HG02642 (cell line): Measurements from ENCODE around the gene CYP27A1.

Source experiments
- ATAC-seq: cut with Tn5 transposase; IDR thresholded peaks from one replicate; pipeline ENCODE4 v1.9.1; 2021; ENCODE audit warnings: mild to moderate bottlenecking; ENCODE audit not compliant: unreplicated experiment, poor library complexity

CYP27A1 gene

DNA sequence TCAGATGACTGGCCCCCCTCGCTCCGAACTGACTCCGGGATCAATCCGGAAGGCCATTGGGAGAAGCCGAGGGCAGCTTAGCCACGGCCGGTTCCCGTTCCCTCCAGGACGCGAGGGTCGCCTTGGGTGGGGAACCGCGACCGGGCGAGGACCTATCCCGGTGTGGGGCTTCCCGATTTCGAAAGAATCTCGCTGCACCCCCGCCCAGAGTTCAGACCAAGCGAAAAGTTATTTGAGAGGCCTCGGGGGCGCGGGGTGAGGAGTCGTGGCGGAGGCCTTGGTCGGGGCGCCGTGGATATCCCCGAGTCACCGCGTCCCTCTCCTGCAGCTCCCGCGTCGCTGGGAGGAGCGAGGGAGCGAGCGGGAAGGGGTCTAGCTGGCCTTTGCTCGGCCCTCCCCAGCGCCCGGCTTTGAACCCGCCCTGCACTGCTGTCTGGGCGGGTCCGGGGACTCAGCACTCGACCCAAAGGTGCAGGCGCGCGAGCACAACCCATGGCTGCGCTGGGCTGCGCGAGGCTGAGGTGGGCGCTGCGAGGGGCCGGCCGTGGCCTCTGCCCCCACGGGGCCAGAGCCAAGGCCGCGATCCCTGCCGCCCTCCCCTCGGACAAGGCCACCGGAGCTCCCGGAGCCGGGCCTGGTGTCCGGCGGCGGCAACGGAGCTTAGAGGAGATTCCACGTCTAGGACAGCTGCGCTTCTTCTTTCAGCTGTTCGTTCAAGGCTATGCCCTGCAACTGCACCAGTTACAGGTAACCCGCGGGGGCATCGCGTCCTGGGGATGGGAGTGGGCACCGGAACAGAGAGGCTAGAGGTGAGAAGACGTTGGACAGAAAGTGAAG, at the start of gene CYP27A1:
Gene CYP27A1 (plus strand): TSS at position 457 of the 837 bp plus-strand sequence. CDS start 36 bp downstream, at position 493.
- ATAC-seq: no peak

DNA sequence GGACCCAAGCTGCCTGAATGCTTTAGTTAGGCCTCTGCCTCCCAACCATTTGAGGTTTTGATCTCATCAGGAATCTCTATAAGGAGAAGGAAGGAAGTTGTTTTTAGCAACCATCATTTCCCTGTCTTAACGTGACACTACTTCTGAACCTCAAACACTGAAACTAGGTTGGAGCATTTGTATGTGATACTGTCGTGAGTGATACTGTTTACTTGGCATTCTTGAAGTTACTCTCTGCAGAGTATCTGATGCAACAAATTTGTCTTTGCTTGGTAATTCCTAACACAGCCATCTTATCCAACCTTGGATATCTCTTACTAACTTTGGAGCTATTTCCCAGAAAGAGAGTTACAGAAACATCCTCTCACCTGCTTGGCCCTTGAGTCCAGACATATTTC, 49.2 kb upstream of the CYP27A1 start:
- ATAC-seq: no peak

DNA sequence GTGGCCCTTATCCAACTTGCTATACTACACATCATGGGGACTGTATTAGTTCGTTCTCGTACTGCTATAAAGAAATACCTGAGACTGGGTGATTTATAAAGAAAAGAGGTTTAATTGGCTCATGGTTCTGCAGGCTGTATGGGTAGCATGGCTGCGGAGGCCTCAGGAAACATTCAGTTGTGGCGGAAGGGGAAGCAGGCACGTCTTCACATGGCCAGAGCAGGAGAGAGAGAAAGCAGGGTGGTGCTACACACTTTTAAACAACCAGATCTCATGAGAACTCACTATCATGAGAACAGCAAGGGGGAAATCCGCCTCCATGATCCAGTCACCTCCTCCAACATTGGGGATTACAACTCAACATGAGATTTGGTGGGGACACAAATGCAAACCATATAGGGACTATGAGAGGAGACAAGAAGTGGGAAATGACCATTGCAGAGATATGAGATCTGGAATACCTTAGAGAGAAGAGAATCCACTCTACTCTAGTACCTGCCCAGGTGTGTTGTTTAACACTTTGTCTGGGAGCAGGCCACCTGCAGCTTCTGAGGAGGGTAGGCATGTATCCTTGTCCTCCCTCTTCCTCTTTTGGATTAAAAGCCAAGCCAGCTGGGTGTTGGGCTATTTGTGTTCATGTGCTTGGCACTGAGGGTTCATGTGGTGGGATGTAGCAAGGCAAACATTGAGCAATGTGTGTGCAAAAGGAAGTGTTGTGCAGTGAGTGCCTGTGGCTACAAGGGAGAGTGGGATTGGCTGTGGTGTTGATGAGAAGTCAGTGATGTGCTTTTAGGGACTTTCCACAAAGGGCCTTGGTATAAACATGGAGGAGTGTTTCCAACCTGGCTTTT, 48.6 kb upstream of the CYP27A1 start:
- ATAC-seq: no peak

DNA sequence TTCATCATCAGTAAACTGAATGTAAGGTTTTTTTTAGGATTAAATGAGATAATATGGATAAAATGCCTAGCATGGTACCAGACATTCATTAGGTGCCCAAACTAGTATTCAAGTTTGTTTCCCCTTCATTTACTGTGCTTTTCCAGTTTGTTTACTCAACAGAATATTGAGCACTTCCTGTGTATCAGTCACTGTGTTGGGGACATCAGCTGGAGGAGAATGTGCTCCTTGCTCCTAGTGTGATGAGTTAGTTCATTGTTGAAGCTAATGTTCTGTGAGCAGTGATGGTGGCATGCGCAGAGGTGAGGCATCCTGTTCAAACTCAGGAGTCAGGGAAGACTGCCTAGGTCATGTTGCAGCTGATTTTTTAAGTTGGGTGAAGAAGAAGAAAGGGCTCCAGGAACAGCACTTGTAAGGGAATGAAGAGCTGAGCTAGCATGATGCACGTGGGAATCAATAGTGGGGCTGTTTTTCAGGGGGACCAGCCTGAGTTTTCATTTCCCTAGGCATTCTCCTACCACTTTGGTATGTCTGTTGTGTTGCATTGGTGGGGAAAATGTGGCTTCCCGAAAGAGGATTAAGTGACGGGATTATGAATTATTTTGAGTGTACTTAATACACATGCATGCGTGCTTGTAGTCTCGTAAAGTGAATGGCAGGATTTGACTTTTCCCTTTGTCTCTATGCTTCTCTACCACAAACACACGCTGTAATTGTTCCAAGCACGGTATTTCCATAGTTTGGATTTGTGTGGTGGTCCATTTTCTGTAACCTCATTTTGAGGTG, 47.6 kb upstream of the CYP27A1 start:
- ATAC-seq: no peak

DNA sequence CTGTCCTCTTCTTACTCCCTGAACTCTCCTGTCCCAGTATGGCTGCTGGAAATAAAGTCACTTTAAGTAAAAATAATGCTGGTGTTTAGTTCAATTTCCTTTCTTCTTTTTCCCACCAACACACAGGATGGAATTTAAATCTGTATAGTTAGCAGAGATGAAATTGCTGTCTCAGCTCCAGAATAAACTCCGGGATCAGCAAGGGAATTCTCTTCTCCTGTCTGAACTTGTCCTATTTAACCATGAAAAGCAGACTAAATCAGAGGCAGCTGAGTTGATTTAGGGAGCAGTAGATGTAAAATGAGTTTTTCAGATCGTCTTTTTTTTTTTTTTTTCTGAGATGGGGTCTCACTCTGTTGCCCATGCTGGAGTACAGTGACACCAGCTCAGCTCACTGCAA, 45.4 kb upstream of the CYP27A1 start:
- ATAC-seq: no peak

DNA sequence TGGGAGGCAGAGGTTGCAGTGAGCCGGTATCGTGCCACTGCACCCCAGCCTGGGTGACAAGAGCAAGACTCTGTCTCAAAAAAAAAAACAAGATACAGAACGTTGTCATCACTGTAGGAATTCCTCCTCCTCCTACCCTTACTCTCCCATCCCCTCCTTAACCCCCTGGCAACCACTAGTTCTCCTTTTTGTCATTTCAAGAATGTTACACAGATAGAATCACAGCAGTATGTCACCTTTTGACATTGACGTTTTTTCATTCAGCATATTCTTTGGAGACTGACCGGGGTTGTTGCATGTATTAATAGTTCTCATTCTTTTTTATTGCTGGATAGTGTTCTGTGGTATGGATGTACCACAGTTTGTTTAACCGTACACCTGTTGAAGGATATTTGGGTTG, 38.9 kb upstream of the CYP27A1 start:
- ATAC-seq: no peak

DNA sequence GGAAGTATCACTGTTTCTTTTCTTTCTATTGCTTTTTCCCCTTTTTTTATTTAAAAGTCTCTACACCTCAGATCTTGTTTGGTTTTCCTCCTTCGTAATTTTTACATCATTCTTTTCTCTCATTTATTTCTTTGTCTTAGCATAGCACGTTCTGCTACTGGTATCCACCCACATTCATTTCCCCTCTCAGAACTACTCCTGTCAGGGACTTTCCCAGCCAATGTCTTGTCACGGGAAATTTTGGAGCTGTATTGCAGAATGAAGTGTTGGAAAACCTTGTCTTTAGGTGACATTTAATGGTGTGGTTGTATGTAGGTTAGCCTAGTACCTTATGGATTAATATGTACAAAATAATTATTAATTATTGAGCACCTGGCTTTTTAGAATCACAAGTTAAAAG, 37.3 kb upstream of the CYP27A1 start:
- ATAC-seq: no peak

DNA sequence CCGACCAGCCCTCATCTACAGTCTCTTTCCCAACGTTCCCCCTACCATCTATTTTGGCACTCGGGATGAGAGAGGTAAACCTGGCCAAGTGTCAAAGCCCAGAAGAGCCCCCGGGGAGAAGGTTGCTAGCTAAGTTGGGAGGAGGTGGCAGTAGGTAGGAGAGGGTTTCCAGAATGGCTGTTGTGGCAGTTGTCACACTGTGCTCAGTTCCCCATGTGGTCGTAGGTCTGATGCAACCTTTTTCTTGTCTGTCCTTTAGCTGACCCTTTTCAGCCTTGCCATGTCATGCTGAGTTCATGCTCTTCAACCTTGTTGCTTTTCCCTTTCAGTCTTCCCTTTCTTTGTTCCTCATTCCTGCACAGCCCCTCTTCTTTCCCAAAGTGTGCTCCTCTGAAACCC, 36.8 kb upstream of the CYP27A1 start:
- ATAC-seq: no peak

DNA sequence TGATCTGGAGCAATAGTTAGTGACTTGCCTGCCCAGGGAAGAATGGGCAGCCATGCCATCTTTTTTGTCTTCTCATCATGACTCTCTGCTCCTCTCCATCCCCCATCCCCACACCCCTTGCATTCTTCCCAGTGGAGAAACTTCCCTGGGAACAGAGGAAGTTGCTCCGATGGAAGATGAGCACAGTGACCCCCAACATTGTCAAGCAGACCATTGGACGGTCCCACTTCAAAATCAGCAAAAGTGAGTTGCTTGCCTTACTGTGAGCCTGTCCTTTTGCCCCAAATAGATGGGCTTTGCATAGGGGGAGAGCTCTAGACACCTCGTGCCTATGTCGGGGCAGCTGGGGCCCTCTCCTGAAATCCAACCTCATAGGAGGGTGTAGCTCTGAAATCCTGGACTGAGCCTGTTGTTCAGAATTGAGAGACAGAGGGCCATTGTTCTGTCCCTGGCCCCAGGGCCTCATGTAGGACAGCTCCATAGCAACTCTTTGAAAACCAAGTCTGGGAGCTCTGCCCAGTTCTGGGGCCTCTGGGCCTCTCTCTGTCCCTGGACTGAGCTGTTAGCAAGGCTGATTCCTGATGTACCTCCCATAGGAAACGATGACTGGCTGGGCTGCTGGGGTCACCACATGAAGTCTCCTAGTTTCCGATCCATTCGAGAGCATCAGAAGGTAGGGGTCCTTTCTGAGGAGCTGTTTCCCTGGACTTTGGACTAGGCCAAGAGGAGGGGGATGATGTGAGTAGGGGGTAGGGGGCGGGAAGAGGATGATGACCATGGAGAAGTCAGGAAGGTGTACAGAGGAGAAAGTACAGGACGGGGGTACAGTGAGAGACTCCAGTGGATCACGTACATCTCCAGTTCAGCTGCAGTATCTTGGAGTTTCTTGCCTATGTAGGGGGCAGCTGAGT, 36.1 kb upstream of the CYP27A1 start:
- no peak for ATAC-seq

DNA sequence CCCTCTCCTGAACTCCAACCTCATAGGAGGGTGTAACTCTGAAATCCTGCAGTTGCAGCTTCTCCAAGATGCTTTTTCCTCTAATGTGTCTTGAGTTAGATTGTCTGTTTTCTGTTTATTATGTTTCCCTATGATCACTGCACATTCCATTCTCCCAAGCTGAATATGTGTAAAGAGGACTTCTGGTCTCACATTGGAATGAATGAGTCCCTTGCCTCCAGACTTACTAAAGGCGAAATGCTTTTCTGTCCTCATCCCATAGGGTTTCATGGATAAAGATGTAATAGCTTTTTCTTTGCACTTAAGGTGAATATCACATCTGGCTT, 35.5 kb upstream of the CYP27A1 start:
- ATAC-seq: no peak

DNA sequence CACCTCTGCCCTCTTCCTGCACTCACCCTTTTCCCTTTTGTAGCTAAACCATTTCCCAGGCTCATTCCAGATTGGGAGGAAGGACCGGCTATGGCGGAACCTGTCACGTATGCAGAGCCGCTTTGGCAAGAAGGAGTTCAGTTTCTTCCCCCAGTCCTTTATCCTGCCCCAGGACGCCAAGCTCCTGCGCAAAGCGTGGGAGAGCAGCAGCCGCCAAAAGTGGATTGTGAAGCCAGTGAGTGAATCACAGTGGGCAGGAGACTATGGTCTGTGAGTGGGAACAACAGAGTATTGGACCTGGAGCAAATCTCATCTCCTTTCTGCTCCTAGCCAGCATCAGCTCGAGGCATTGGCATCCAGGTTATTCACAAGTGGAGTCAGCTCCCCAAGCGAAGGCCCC, 35.0 kb upstream of the CYP27A1 start:
- ATAC-seq: no peak

DNA sequence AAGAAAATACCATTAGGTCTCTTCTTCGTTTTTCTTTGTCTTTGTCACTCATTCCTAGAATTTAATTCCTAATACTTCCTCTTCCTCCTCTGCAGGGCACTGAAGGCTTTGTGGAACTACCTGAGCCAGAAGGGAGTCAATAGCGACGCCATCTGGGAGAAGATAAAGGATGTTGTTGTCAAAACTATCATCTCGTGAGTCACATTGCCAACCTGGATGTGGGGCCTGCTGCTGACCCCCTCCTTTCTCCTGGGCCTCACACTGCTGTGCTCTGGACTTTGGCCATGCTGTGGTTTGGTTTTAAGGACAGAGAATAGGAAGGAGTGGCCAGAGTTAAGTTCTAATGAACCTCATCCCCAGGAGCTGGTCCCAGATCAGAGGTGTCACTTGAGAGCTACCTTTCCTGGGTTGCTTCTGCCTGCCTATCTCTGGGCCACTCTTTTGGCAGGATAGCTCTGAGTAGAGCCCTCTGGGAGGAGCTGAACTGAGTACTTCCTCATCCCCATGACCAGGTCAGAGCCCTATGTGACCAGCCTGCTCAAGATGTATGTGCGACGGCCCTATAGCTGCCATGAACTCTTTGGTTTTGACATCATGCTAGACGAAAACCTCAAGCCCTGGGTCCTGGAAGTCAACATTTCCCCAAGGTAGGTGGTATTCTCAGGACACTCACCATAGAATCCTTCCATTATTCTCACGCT, 33.1 kb upstream of the CYP27A1 start:
- ATAC-seq: no peak

DNA sequence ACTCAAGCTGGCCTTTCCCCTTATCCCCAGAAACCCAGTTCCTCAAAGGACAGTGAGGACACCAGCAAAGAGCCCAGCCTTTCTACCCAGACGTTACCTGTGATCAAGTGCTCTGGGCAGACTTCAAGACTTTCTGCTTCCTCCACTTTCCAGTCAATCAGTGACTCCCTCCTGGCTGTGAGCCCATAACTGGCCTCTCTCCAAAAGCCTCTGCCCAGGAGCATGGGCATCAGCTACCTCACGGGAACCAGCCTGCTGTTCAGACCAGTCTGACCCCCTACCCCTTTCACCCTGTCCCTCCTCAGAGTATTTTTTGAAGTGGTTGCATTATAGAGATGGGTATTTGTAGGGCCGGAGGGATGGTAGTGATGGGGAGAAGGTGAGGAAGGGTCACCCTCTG, 27.7 kb upstream of the CYP27A1 start:
- ATAC-seq: no peak

DNA sequence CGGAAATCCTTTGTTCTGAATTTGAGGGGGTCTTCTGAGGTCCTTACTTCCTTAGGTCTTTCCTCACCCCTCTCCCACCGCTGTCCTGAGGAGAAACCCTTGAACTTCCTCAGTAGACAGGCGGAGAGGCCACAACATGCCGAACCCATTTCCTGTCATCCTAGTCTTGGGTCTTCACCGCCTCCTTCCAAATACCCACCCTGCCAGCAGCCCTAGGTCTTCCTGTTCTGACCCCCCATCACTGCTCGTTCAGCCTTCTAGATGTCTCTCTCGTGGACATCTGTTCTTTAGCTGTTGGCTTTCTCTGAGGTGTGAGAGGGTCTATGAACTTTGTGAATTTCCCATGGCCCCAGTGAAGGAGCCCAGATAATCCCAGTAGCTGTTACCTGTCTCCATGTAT, 27.2 kb upstream of the CYP27A1 start:
- ATAC-seq: no peak

DNA sequence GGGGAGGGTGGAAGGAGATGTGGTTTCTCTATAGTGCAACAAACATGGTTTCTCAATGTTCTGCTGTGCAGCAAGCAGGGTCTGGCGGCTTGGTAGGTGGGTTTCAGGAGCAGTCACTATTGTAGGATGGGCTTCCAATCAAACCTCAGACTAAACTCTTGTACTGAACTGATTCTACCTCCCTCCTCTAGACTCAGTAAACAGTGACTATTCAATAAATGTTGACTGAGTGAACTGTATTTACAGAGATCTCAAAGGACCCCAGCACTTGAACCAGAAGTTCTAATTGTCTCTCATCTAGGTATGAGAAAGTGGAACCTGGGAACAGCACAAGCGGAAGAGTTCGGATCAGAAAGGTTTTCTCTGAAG, 26.8 kb upstream of the CYP27A1 start:
- no peak for ATAC-seq

DNA sequence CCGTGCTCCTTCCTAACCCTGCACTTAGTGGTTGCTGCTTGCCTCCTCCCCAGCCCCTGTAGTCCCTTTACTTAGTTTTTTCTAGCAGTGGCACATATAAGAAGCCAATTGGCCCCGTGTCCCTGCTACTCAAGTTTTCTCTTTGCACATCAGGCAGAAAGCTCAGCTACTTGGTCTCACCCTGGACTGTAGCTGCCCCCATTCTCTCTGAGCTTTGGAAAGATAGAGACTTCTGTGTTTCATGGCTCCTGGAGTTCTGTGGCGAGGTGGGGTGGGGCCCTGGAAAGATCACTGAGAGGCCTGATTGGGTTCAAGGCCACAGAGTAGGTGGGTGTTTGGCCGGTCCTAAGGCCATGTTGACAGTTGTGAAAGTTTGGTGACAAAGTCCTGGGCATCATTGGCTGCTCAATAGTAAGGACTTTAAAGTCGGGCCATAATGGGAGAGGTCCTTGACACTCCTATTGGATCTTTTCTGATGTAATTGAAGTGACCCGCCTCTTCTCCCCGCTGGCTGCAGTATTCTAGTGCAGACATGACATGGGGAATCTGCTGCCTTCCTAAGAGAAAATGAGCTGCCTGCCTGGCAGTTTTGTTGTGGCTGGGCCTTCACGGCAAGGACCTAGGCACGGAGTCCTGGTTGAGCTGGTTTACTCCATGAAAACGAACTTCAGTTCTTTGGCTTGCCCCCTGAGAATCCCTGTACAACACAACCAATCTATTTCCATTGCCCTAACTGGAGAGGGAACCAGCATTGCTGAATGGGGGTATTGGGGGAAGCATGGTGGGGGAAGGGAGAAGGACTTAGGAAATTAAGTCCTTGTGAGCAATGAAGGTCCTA, 26.2 kb upstream of the CYP27A1 start:
- ATAC-seq: no peak

DNA sequence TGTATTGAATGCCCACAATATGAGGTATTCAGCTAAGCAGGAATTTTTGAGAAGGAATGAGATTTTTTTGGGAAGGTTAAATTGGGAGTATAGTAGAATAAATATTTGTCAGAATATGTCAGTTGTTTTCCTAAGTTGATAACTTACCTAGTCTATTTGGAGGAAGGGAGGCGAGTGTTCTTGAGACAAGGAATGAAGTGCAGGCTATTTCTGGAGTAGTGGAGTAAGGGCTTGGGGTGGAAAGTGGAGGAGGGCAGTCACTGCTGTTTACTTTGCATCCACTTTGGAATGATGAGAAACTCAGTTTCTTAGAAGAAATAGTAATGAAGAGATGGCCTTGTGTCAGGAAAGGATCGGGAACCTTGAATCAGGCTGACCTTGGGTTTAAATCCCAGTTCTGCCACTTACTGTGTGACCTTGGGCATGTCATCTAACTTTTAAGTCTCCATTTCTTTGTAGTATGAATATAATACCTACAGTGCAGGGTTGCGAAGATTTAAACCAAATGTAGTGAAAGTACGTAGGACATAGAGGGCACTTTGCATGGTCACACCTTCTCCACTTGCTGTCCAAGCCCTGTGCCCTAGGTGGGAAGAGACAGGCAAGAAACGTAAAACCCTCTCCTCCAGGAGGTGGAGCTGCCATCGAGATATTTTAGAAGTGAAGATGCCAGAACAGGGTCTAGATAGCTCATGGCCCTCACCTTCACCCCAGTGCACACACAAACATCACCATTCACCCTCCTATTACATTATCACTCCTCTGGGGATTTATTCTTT, 25.2 kb upstream of the CYP27A1 start:
- no peak for ATAC-seq

DNA sequence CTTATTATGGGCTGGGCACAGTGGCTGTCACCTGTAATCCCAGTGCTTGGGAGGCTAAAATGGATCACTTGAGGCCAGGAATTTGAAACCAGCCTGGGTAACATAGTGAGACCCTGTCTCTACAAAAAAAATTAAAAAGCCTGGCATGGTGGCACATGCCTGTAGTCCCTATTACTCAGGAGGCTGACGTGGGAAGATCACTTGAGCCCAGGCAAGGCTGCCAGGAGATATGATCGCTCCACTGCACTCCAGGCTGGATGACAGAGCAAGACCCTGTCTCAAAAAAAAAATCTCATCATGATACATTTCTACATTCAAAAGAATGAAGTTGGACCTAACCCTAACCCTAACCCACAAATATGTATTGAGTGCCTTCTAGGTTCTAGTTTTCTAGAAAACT, 20.2 kb upstream of the CYP27A1 start:
- ATAC-seq: no peak
